ENCODE measurements around the gene SLC41A3.

The SLC41A3 gene

GRCh38 chr3:126025862-126026261, 58.1 kb downstream of the SLC41A3 start:
- no peak for DNase-seq (ENCODE audit: low read depth)

GRCh38 chr3:126025116-126025729, 58.7 kb downstream of the SLC41A3 start:
- DNase-seq (ENCODE audit: low read depth) = no peak

GRCh38 chr3:126024049-126024854, 59.7 kb downstream of the SLC41A3 start:
- no peak for DNase-seq (ENCODE audit: low read depth)

- no peak for DNase-seq (ENCODE audit: low read depth)
Measured at GRCh38 chr3:126023390-126023789, 60.5 kb downstream of the SLC41A3 start.

- no peak for DNase-seq (ENCODE audit: low read depth)
Measured at GRCh38 chr3:126022741-126023359, 61.1 kb downstream of the SLC41A3 start.

- DNase-seq (ENCODE audit: low read depth) = no peak
Measured at GRCh38 chr3:126021702-126022101, 62.2 kb downstream of the SLC41A3 start.

- no peak for DNase-seq (ENCODE audit: low read depth)
Measured at GRCh38 chr3:126021224-126021623, 62.7 kb downstream of the SLC41A3 start.

GRCh38 chr3:126019683-126020082, 64.2 kb downstream of the SLC41A3 start:
- DNase-seq (ENCODE audit: low read depth) = no peak

- DNase-seq (ENCODE audit: low read depth) = no peak
Measured at GRCh38 chr3:126018995-126019394, 64.9 kb downstream of the SLC41A3 start.

- DNase-seq (ENCODE audit: low read depth) = no peak
Measured at GRCh38 chr3:126018545-126018944, 65.4 kb downstream of the SLC41A3 start.

GRCh38 chr3:126017362-126017761, 66.6 kb downstream of the SLC41A3 start:
- no peak for DNase-seq (ENCODE audit: low read depth)

- DNase-seq (ENCODE audit: low read depth) = no peak
Measured at GRCh38 chr3:126016616-126017015, 67.3 kb downstream of the SLC41A3 start.

GRCh38 chr3:126015075-126015474, 68.8 kb downstream of the SLC41A3 start:
- DNase-seq (ENCODE audit: low read depth) = no peak

- DNase-seq (ENCODE audit: low read depth) = peak; percentile 56
Measured at GRCh38 chr3:126014252-126014651, 69.7 kb downstream of the SLC41A3 start.

- no peak for DNase-seq (ENCODE audit: low read depth)
Measured at GRCh38 chr3:126013751-126014156, 70.2 kb downstream of the SLC41A3 start.

GRCh38 chr3:126009181-126009580, 74.7 kb downstream of the SLC41A3 start:
- no peak for DNase-seq (ENCODE audit: low read depth)

- DNase-seq (ENCODE audit: low read depth) = no peak
Measured at GRCh38 chr3:126008219-126008618, 75.7 kb downstream of the SLC41A3 start.

- peak; percentile 1 for DNase-seq (ENCODE audit: low read depth)
Measured at GRCh38 chr3:126005951-126006350, 78.0 kb downstream of the SLC41A3 start.

- no peak for DNase-seq (ENCODE audit: low read depth)
Measured at GRCh38 chr3:126004692-126005091, 79.2 kb downstream of the SLC41A3 start.

GRCh38 chr3:126004217-126004616, 79.7 kb downstream of the SLC41A3 start:
- no peak for DNase-seq (ENCODE audit: low read depth)

GRCh38 chr3:126003447-126004190, 80.3 kb downstream of the SLC41A3 start:
- DNase-seq (ENCODE audit: low read depth) = no peak

GRCh38 chr3:126002189-126002588, 81.7 kb downstream of the SLC41A3 start:
- no peak for DNase-seq (ENCODE audit: low read depth)
